Endothelial cell of umbilical vein (primary cell): Measurements from ENCODE around the gene GGT6. TPM values are rescaled to one million over a fixed set of nuclear protein-coding genes. Genes with fewer than 3 reads are reported as not detected.

Source experiments
- BruUV-seq: library from RNA; stranded (reverse); fragments of 400-500 nt; replicated peaks from 2 replicates; lab custom pipeline; 2021; lab: Mats Ljungman, UMichigan
- CTCF ChIA-PET: fragments of 300-600, 350-600 bp; sonication (Branson Sonifier 250); formaldehyde crosslinking; loops from one replicate; lab custom pipeline; 2021; ENCODE audit warnings: antibody characterized with exemption, inconsistent platforms; lab: Charles Lee
- POLR2A ChIA-PET: fragments of 300-600, 350-600 bp; sonication (Branson Sonifier 250); formaldehyde crosslinking; loops from one replicate; lab custom pipeline; 2021; ENCODE audit warnings: antibody characterized with exemption, inconsistent platforms; lab: Charles Lee
- DNase-seq: peaks from one replicate; pipeline ENCODE4 v3.0.0-alpha.2; 2011; ENCODE audit warnings: low read depth, low spot score
- FAIRE-seq: peaks from 2 replicates; lab custom pipeline; 2011; peaks lifted over from hg19 to GRCh38; lab: Jason Lieb, UNC
- H2AFZ ChIP-seq: 2 replicates; pipeline ENCODE4 v1.6.0; 2012; ENCODE audit warnings: low read depth, low read length, control low read depth, inconsistent platforms
- H3K27ac ChIP-seq: 2 replicates; pipeline ENCODE4 v1.5.1; 2011; ENCODE audit warnings: low read depth, mild to moderate bottlenecking, control low read depth, low read length, moderate library complexity; ENCODE audit not compliant: insufficient read depth
- H3K27me3 ChIP-seq, 2 experiments: 2 replicates each; pipeline versions ENCODE4 v1.6.0 to v1.6.1; 2011; ENCODE audit warnings: low read length in 2 of 2, mixed read lengths in 1 of 2; ENCODE audit not compliant: control insufficient read depth in 2 of 2, insufficient read depth in 2 of 2
- H3K36me3 ChIP-seq, 2 experiments: 2 replicates in 1 of 2; 3 replicates in 1 of 2; pipeline ENCODE4 v1.5.1; 2011; ENCODE audit warnings: low read length in 2 of 2, mild to moderate bottlenecking in 1 of 2, moderate library complexity in 1 of 2; ENCODE audit not compliant: control insufficient read depth in 2 of 2, insufficient read depth in 2 of 2; ENCODE audit errors: extremely low read depth in 1 of 2
- H3K4me1 ChIP-seq: 3 replicates; pipeline ENCODE4 v1.5.1; 2011; ENCODE audit warnings: mild to moderate bottlenecking, low read length; ENCODE audit not compliant: control insufficient read depth, insufficient read depth; ENCODE audit errors: extremely low read depth
- H3K4me2 ChIP-seq: 2 replicates; pipeline ENCODE4 v1.6.1; 2011; ENCODE audit warnings: low read length, control low read depth, mixed read lengths; ENCODE audit not compliant: insufficient read depth
- H3K4me3 ChIP-seq, 3 experiments: fragments of 200-600 bp in 1 of 3; sonication (generic), shearing (Covaris generic) in 1 of 3; replicated peaks in 1 of 3; 2 replicates each; pipeline ENCODE4 v1.5.1; 2011 to 2016; ENCODE audit warnings: control low read depth in 3 of 3, low read length in 3 of 3, mild to moderate bottlenecking in 2 of 3, inconsistent platforms in 1 of 3, low read depth in 1 of 3, moderate library complexity in 1 of 3; ENCODE audit not compliant: insufficient read depth in 1 of 3
- H3K79me2 ChIP-seq: 2 replicates; pipeline ENCODE4 v1.6.0; 2012; ENCODE audit warnings: low read length, inconsistent platforms; ENCODE audit not compliant: control insufficient read depth, insufficient read depth
- H3K9ac ChIP-seq: replicated peaks from 2 replicates; pipeline ENCODE3; 2011; ENCODE audit warnings: low read length, control low read depth; ENCODE audit not compliant: insufficient read depth; ENCODE audit errors: extremely low read depth
- H3K9me1 ChIP-seq: replicated peaks from 3 replicates; pipeline ENCODE4 v1.6.0; 2011; ENCODE audit warnings: mild to moderate bottlenecking, low read length; ENCODE audit not compliant: control insufficient read depth, insufficient read depth; ENCODE audit errors: extremely low read depth
- H3K9me3 ChIP-seq: replicated peaks from 2 replicates; pipeline ENCODE4 v1.5.1; 2012; ENCODE audit warnings: low read length, inconsistent platforms; ENCODE audit not compliant: control insufficient read depth, insufficient read depth
- H4K20me1 ChIP-seq: replicated peaks from 2 replicates; pipeline ENCODE3; 2011; ENCODE audit warnings: mild to moderate bottlenecking, low read length; ENCODE audit not compliant: control insufficient read depth, insufficient read depth; ENCODE audit errors: extremely low read depth
- EZH2 ChIP-seq: IDR thresholded peaks from 2 replicates; pipeline ENCODE4 v1.6.1; 2012; ENCODE audit warnings: borderline replicate concordance, low read depth, mild to moderate bottlenecking, moderate library complexity, low read length, inconsistent platforms; ENCODE audit not compliant: severe bottlenecking
- FOS ChIP-seq: IDR thresholded peaks from 2 replicates; pipeline ENCODE4 v1.6.1; 2011; ENCODE audit warnings: mild to moderate bottlenecking, low read length, moderate library complexity, borderline replicate concordance; ENCODE audit not compliant: insufficient read depth
- GATA2 ChIP-seq: IDR thresholded peaks from 2 replicates; pipeline ENCODE4 v1.7.0; 2011; ENCODE audit warnings: low read depth, mild to moderate bottlenecking, moderate library complexity, mixed read lengths, low read length; ENCODE audit not compliant: insufficient read length, insufficient read depth
- JUN ChIP-seq: IDR thresholded peaks from 2 replicates; pipeline ENCODE4 v1.6.1; 2011; ENCODE audit warnings: borderline replicate concordance, low read depth; ENCODE audit not compliant: insufficient read length, insufficient read depth
- MYC ChIP-seq: IDR thresholded peaks from one replicate; pipeline ENCODE4 v1.6.1; 2011; ENCODE audit warnings: mild to moderate bottlenecking, low read depth, low read length
- POLR2A ChIP-seq: IDR thresholded peaks from 2 replicates; pipeline ENCODE4 v1.6.1; 2012; ENCODE audit warnings: low read depth, mild to moderate bottlenecking, control low read depth, low read length
- POLR2AphosphoS5 ChIP-seq: IDR thresholded peaks from 2 replicates; pipeline ENCODE4 v1.6.1; 2012; ENCODE audit warnings: low read depth, mild to moderate bottlenecking, control low read depth, low read length, moderate library complexity; ENCODE audit not compliant: insufficient read depth
- dilution Hi-C: fragments of 300-500 bp; cut with MboI; formaldehyde crosslinking; loops from one replicate; pipeline ENCODE4 v1.15.0; 2019; ENCODE audit warnings: low sequenced_read_pairs; ENCODE audit not compliant: extremely low pct_ligation_motif_present
- intact Hi-C: fragments of 100-400 bp; cut with micrococcal nuclease; formaldehyde crosslinking; loops from one replicate; pipeline ENCODE4 v1.10.0; 2022
- polyA plus RNA-seq, 4 experiments: library from polyadenylated mRNA; depleted of rRNA in 3 of 4; stranded (reverse) in 3 of 4; unstranded in 1 of 4; fragments of >200 nt; gene quantifications; 2 replicates each; pipeline versions ENCODE4 v1.2.1 to v1.2.3, GENCODE V29; 2011 to 2012; ENCODE audit warnings: missing spikeins in 1 of 4
- total RNA-seq: library from RNA; stranded (reverse); gene quantifications from 2 replicates; pipeline ENCODE4 v1.2.3, GENCODE V29; 2021
- TF ChIP-seq, protein P1 (sequence below): IDR thresholded peaks from 2 replicates; pipeline ENCODE4 v1.6.1; 2011; ENCODE audit not compliant: insufficient read depth, insufficient read length
- TF ChIP-seq, protein P2 (sequence below), 2 donors: IDR thresholded peaks; 1 replicate in 1 of 2; 2 replicates in 1 of 2; pipeline ENCODE4 v1.5.1; 2011; ENCODE audit warnings: low read length in 2 of 2, mild to moderate bottlenecking in 2 of 2, moderate library complexity in 2 of 2, control low read depth in 1 of 2, inconsistent platforms in 1 of 2, low read depth in 1 of 2; ENCODE audit not compliant: insufficient read depth in 1 of 2; ENCODE audit errors: extremely low read depth in 1 of 2

The GGT6 gene
- total and polyA plus RNA-seq, 2 donors (not counting 3 experiments of a cell fraction or from before 2014, with no cell fraction given), result not detected

DNA sequence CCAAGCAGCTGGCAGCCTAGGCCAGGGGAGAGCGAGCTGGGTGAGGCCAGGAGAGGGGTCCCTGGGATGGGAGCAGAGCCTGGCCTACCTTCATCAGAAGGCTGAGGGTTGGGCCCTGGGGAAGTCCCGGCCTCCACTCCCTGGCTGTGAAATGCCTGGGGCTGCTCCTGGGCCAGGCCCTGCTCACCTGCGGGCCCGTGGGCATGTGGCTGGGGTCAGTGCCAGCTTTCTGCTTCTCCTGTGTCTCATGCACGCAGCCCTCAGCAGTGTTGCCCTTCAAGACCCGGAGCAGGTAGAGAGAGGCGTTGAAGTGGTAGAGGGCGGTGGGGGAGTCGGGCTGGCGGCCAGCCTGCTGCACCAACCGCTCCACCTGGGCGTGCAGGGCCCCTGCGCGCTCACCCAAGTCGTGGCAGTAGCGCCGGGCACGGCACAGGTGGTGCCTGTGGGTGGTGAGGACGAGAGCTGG is 17.6 kb downstream of the GGT6 start:
- Histone ChIP-seq H3K9me3 (no peaks in the 10 kb centered on the region), H3K36me3 (peaks cover 7 to 30% of the 10 kb centered on the region in 2 experiments), H4K20me1 (no peaks in the 10 kb centered on the region), H3K79me2 (no peaks in the 10 kb centered on the region), H3K4me3 (no peak overlapping the region), H3K27ac (no peak overlapping the region), H3K4me2 (no peak overlapping the region), H3K4me1 (peaks cover 27% of the 10 kb centered on the region), H3K9ac (no peak overlapping the region), H3K9me1 (no peaks in the 10 kb centered on the region), H2AFZ (no peak overlapping the region), H3K27me3 (no peaks in the 10 kb centered on the region)
- FAIRE-seq (no peak), DNase-seq (no peak)
- dilution Hi-C loops (no loop called here), intact Hi-C loops (no loop called here)
- TF ChIP-seq, protein P1, sequence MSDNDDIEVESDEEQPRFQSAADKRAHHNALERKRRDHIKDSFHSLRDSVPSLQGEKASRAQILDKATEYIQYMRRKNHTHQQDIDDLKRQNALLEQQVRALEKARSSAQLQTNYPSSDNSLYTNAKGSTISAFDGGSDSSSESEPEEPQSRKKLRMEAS, result no peak
- TF ChIP-seq GATA2 (no peak), MYC (no peak), POLR2AphosphoS5 (no peak), JUN (no peak), POLR2A (no peak), EZH2 (no peak), FOS (no peak)
- TF ChIP-seq, protein P2, sequence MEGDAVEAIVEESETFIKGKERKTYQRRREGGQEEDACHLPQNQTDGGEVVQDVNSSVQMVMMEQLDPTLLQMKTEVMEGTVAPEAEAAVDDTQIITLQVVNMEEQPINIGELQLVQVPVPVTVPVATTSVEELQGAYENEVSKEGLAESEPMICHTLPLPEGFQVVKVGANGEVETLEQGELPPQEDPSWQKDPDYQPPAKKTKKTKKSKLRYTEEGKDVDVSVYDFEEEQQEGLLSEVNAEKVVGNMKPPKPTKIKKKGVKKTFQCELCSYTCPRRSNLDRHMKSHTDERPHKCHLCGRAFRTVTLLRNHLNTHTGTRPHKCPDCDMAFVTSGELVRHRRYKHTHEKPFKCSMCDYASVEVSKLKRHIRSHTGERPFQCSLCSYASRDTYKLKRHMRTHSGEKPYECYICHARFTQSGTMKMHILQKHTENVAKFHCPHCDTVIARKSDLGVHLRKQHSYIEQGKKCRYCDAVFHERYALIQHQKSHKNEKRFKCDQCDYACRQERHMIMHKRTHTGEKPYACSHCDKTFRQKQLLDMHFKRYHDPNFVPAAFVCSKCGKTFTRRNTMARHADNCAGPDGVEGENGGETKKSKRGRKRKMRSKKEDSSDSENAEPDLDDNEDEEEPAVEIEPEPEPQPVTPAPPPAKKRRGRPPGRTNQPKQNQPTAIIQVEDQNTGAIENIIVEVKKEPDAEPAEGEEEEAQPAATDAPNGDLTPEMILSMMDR (IDR thresholded peaks at IDR 0.05; ENCODE audit: extremely low read depth in 1 of 2, insufficient read depth in 1 of 2, low read depth in 1 of 2, low read length in 2 of 2), result no peak
- BruUV-seq, result no TSS peak
- ChIA-PET CTCF (interaction anchor here (4.0 to 6.7 kb wide), 2 partner anchors 24 to 43 kb away, joined by 9 to 31 read pairs; partner anchors contain the start of gene SPNS2), POLR2A (no interaction called here)
